Epithelial cell of esophagus (primary cell): Measurements from ENCODE around the gene TBC1D14.

Source experiments
- DNase-seq: peaks from one replicate; pipeline ENCODE4 v3.0.0; 2010; ENCODE audit warnings: low read depth
- H3K4me3 ChIP-seq: 2 replicates; pipeline ENCODE4 v1.5.1; 2011; ENCODE audit warnings: mild to moderate bottlenecking, low read length, control low read depth
- TF ChIP-seq, protein P1 (sequence below): IDR thresholded peaks from 2 replicates; pipeline ENCODE4 v1.5.1; 2011; ENCODE audit warnings: low read depth, mild to moderate bottlenecking, low read length, control low read depth, inconsistent platforms; ENCODE audit not compliant: insufficient read depth; ENCODE audit errors: missing control alignments

The TBC1D14 gene

DNA sequence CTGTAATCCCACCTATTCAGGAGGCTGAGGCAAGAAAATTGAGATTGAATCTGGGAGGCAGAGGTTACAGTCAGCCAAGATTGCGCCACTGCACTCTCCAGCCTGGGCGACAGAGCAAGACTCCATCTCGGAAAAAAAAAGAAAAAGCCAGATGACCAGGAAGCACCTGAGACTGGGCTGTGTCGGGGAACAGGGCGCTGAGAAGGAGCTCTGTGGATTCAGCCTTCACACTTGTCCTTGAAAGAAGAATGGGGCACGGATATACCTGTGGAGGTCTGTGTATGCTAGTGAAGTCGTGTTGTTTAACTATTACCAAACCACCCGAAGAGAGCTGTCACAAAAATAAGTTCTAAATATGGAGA, 94.2 kb downstream of the TBC1D14 start:
- H3K4me3 ChIP-seq = no peak overlapping the region
- peak; percentile 64 for DNase-seq
- TF ChIP-seq, protein P1, sequence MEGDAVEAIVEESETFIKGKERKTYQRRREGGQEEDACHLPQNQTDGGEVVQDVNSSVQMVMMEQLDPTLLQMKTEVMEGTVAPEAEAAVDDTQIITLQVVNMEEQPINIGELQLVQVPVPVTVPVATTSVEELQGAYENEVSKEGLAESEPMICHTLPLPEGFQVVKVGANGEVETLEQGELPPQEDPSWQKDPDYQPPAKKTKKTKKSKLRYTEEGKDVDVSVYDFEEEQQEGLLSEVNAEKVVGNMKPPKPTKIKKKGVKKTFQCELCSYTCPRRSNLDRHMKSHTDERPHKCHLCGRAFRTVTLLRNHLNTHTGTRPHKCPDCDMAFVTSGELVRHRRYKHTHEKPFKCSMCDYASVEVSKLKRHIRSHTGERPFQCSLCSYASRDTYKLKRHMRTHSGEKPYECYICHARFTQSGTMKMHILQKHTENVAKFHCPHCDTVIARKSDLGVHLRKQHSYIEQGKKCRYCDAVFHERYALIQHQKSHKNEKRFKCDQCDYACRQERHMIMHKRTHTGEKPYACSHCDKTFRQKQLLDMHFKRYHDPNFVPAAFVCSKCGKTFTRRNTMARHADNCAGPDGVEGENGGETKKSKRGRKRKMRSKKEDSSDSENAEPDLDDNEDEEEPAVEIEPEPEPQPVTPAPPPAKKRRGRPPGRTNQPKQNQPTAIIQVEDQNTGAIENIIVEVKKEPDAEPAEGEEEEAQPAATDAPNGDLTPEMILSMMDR = no peak

DNA sequence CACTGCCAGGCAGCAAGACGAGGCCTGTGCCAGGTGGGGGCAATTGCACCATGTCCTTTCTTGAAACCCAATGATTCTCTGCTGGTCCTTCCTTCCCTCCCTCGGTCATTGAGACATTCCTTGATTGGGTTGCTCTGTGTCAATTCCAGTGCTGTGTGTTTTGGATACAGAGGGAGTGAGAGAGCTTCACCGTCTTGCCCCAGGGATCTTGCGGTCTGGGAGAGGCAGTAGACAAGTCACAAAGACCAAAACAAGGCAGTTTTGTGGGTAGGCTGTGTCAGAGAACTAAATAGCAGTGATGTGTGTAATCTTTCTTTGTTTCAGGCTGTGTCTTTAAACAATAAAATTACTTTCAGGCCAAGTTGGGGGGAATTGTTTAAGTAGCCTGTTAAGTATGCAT, 94.7 kb downstream of the TBC1D14 start:
- TF ChIP-seq, protein P1 = no peak
- H3K4me3 ChIP-seq = no peak overlapping the region
- DNase-seq = peak; percentile 98

DNA sequence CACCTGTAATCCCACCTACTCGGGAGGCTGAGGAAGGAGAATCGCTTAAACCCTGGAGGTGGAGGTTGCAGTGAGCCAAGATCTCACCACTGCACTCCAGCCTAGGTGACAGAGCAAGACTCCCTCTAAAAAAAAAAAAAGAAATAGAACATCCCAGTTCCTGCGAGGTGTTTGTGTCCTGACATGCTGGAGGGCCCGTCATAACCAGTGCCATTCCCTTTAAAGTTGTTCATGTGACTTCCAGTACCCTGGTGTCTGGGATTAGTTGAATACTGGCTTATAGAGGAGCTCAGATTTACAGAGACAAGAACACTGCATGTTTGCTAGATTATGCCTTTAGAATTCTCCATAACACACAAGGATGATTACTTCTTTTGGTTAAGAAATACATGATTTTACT, 95.9 kb downstream of the TBC1D14 start:
- peak; percentile 72 for DNase-seq
- H3K4me3 ChIP-seq = no peak overlapping the region
- TF ChIP-seq, protein P1 = no peak

DNA sequence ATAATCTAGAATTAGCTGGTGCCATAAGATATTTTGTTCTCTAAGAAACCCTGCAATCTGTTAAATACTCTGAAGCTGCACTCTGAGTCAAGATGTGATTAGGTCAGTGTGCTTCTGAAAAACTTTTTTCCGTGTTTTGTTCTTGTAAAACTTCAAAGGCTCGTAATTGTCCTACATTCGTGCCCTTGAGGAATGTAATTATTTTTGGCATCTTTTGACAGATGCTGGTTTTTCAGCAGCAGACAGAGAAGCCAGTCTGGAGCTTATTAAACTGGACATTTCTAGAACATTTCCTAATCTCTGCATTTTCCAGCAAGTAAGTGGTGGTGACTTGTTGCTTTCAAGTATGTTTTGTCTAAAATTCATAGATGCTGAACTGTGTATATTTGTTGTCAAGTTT, 96.8 kb downstream of the TBC1D14 start:
- no peak for DNase-seq
- H3K4me3 ChIP-seq = no peak overlapping the region
- TF ChIP-seq, protein P1 = no peak

DNA sequence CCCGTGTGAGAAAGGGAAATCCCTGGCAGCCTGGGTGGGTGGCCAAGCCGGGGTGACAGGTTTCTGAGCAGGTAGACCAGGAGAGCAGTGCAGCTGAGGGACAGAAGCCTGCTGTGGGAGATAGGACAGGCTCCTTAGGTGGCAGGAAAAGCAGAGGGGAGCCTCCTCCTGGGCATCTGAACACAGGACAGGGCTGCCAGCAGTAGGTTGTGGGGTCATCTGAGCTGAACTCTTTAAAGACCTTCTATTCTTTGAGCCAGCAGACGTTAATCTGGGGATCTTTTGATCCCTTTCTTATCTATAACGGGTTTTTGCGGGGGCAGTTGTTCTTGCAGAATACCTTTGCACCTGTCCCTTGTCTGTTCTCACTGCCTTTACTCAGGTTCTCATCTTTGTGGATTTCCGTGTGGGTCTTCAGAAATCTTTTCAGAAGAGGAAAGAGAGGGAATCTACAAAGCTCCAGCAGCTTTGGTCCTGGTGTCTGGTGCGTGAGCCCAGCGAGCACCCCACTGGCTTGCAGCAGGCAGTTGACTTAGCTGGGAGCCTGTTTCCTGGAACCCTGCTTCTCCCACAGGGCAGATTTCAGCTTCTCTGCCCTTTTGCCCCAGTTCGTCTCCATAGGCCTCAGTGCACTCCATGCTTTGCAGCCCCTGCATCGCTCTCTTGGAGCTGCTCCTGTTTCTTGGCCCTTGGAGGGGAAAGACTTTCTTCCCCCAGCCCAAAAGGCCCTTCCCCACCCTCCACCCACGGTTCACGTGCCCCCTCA, 97.7 kb downstream of the TBC1D14 start:
- TF ChIP-seq, protein P1 = no peak
- DNase-seq = no peak
- H3K4me3 ChIP-seq = no peak overlapping the region

DNA sequence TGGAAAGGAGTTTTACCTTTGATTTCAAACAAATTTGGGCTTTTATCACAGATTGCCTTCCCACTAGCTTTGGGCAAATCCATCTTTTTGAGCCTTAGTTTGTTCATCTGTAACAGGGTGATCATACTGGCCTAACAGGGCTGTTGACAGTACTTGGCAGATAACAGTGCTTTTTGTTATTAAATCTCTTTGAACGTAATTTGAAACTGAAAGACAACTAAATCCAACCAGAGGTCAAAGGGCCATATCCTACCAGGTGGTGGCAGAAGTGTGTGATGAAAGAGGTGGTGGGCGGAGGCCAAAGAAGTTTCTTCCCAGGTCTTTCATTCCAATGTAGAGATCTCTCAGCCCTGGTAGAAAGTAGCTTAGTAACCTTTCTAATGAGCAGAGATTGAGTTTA, 98.3 kb downstream of the TBC1D14 start:
- no peak for DNase-seq
- TF ChIP-seq, protein P1 = no peak
- no peak overlapping the region for H3K4me3 ChIP-seq

DNA sequence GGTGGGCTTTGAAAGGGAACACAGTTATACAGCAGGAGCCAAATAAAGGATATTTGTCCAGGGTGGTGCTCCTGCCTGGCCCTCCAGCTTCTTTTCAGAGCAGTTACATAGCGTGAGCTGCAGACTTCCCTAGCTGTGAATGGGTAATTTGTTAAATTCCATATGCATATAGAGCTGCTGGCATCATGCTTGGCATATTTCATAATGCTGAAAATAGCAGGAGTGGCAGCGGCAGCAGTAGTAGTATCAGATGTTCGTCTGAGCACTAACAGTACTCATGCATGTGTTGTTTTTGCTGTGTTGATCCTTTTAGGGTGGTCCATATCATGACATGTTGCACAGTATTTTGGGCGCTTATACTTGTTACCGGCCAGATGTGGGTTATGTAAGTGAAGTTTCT, 99.9 kb downstream of the TBC1D14 start:
- no peak overlapping the region for H3K4me3 ChIP-seq
- DNase-seq = no peak
- TF ChIP-seq, protein P1 = no peak
